Transverse colon (tissue), 4 donors: ENCODE measurements around the gene ANKRD36B.
"Not testable (repeated sequence)": the region's sequence is repeated elsewhere in the genome, so short reads cannot be mapped to it uniquely, and the experiment has no call there.

Source experiments
- CTCF ChIP-seq, 5 experiments: fragments of 200-600 bp in 3 of 5; fragments of 450-650 bp in 2 of 5; sonication (generic) in 3 of 5; IDR thresholded peaks; 1 replicate in 2 of 5; 2 replicates in 3 of 5; pipeline ENCODE4 v1.5.1; 2016 to 2017; ENCODE audit warnings: antibody characterized with exemption in 5 of 5, inconsistent platforms in 3 of 5, mild to moderate bottlenecking in 2 of 5, moderate library complexity in 1 of 5
- EP300 ChIP-seq: sonication (generic); formaldehyde crosslinking; IDR thresholded peaks from one replicate; pipeline ENCODE4 v1.6.1; 2017; ENCODE audit warnings: antibody characterized with exemption, low read depth
- POLR2A ChIP-seq: fragments of 450-650 bp; IDR thresholded peaks from one replicate; pipeline ENCODE4 v1.6.1; 2016; ENCODE audit warnings: antibody characterized with exemption, mild to moderate bottlenecking, moderate library complexity
- POLR2AphosphoS5 ChIP-seq, 3 donors: sonication (generic); formaldehyde crosslinking; IDR thresholded peaks; one replicate each; pipeline ENCODE4 v1.6.1; 2016; ENCODE audit warnings: antibody characterized with exemption in 3 of 3

- not testable (repeated sequence) for TF ChIP-seq CTCF (IDR thresholded peaks at IDR 0.05); POLR2AphosphoS5 (IDR thresholded peaks at IDR 0.05); POLR2A; EP300
Measured at GRCh38 chr2:97626049-97626430, 36.4 kb upstream of the ANKRD36B start.
